ENCODE measurements around the gene CCR7.

CCR7 gene

DNA sequence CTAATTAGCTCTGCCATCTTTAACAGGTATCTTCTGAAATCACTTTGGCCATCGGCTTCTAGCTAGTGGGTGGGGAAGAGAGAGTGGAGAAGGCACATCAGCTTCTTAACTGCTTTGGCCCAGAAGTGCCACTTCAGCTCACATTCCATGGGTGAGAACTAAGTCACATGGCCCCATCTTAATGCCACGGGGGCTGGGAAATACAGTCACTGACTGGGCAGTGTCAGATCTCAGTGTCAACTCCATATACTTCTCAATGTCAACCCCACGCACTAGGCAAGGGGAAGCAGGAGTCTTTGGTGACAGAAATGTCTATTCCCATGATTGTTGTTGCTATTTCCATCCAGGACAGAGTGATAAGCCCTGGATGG, 29.4 kb downstream of the CCR7 start:
- no peak for DNase-seq (ENCODE audit: low spot score)

DNA sequence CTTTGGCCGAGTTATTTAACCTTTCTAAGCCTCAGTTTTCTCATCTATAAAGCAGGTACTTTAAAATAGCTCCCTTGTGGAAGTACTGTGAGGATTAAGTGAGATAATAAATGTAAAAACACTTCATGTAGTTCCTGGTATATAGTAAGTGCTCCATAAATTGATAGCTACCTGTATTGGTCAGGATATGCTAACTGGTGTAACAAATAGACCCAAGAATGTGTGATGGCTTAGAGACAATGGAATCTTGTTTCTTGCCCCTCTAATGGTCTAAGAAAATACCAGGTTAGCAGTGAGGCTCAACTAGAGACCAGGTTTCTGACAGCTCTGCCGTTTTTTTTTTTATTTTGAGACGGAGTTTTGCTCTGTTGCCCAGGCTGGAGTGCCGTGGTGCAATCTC, 29.8 kb downstream of the CCR7 start:
- no peak for DNase-seq (ENCODE audit: low spot score)

DNA sequence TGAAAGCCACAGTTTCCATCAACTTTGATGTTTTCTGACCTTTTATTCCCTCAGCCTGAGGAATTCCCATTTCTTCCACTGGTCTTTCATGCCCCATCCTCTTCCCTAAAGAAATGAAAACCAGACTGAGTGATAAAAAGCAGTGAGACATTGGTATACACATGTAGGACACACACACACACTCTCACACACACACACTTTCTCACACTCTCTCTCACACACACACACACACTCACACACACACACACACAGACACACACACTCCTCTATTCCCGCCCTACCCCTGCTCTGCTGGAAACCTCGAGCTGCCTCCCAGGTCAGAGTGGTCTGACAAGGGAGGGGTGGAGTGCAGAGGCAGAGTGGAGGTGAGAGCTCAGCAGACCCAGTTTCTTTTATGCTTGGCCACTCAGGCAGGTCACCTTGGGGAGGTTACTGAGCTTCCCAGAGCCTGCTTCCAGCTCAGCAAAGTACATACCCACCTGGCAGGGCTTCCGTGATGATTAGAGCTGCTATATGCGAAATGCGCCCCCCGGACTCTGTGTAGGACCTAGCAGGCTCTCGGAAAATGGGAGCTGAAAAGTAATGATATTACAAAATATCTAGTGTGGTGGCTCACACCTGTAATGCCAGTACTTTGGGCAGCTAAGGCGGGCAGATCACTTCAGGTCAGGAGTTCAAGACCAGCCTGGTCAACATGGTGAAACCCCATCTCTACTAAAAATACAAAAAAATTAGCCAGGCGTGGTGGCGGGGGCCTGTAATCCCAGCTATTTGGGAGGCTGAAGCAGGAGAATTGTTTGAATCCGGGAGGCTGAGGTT, 30.7 kb downstream of the CCR7 start:
- DNase-seq (ENCODE audit: low spot score): no peak

DNA sequence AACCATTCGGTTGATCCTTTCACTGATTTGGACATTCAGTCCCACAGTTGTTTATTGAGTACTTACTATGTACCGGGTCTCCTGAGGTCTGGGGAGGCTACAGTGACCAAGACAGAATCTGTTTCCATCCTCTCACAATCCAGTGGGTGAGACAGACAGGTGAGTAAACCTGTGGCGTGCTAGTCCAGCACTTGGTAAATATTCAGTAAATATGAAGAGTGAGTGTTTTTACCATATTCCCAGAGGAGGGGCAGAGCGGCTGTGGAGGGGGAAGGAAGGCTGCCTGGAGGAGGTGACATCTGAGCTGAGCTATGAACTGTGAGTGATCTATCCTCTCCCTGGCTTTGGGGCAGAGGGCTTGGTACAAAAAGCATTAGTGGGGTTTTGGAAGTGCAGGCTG, 31.4 kb downstream of the CCR7 start:
- no peak for DNase-seq (ENCODE audit: low spot score)

DNA sequence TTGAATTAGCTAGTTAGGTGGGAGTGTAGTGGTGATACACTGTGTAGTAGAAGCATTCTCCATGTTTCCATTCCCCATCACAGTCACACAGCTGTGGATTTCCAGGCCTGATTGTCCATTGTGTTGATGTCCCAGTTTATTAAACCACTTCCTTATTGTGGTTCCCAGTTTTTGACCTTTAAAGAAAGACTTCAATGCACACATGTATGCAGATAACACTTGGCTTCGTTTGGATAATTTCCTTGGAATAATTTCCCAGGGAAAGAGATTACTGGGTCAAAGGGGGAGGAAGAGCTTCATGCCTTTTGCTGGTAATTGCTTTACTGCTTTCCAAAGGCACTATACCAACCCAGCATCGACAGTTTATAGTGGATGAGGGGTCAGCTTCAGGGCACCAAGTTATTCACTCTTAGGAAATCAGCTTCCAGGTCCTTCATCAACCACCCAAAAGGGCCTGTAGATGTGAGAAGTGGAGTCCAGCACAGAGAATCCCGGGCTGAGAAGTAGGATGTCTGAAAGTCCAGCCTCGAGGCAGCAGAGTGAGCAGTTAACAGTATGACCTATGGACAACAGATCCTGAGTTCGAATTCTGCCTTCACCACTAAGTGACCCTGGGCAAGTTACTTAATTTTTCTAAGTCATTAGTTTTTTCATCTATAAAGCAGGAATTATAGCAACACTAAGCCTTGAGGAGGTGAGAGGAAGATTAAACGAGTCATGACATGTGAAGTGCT, 32.6 kb downstream of the CCR7 start:
- DNase-seq (ENCODE audit: low spot score): no peak

DNA sequence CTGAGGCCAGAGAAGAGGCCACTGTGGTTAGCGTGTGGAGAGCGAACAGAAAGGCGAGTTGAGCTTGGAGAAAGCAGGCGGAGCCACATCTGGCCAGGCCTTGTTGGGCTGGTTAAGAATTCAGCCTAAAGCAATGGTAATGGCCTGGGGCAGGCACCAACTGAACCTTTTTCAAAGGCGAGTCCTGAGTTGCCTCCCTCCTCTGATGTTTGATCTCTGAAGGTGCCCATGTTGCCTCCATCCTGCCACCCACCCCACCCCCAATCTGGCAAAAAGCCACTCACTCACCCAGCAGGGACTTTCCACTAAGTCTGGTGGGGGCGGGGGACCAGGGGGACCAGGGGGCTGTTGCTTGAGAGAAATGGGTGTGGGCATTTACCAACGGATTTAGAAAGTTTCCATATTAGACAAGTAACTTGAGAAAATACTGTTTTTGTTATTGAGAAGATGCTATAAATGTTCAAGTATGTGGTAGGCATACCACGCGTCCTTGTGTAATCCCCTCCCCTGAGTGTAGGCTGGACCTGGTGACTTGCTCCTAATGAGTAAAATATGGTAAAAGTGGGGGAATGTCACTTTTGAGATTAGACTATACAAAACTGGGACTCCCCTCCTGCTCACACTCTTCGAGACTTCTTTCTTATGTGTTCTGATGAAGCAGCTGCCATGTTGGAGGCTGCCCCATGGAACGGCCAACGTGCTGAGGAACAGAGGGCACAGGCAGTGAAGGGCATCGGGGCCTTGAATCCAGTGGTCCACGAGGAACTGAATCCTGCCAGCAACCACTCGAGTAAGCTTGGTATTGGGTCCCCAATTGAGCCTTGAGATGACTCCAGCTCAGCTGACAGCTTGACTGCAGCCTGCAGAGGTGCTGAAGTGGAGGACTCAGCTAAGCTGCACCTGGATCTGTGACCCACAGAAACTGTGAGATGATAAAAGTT, 34.0 kb downstream of the CCR7 start:
- no peak for DNase-seq (ENCODE audit: low spot score)

DNA sequence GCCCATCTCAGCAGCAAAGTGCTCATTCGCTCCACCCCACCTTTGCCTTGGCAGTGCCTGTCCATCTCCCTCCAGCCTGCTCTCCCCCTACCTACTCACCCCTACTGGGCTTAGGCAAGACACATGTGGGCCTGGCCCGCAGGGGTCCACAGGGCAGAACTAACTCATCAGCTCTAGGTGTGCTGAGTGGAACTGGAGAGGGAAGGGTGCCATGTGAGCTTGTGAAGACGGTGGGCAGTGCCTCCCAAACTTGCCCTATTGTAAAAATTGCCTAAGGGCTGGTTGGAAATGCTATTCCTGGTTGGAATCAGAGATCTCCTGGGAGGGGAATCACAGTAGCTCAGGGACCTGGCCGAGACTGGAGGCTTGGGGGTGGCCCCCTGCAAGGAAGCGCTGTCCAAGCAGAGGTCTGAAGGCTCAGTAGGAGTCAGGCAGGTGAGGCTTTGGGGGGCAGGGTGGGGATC, 34.7 kb downstream of the CCR7 start:
- DNase-seq (ENCODE audit: low spot score): no peak

DNA sequence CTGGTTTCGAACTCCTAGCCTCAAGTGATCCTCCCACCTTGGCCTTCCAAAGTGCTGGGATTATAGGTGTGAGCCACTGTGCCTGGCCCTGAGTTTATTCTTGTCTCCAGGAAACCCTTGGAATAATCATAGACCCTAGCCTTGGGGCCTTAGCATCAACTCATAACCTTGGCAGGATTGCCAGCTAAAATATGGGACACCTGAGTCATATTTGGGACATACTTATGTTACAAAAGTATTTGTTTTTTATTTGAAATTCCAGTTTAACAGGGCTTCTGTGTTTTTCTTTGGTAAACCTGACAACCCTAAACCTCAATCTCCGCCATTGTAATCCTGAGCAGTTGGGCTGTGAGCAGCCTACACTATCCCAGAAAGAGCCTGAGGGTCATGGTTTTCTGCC, 35.3 kb downstream of the CCR7 start:
- no peak for DNase-seq (ENCODE audit: low spot score)

DNA sequence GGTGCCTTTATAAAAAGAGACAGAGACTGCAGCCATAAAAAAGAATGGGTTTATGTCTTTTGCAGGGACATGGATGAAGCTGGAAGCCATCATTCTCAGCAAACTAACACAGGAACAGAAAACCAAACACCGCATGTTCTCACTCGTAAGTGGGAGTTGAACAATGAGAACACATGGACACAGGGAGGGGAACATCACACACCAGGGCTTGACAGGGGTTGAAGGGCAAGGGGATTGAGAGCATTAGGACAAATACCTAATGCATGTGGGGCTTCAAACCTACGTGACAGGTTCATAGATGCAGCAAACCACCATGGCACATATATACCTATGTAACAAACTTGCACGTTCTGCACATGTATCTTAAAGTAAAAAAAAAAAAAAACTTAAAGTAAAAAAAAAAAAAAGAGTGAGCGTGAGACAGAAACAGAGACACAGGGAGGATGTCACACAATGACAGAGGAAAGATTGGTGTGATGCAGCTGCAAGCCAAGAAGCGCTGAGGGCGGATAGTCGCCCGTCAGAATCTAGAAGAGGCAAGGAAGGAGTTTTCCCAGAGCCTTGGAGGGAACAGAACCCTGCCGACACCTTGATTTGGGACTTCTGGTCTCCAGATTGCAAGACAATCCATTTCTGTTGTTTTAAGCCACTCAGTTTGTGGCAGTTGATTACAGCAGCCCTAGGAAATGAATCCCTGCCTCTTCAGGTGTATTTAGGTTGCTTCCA, 36.4 kb downstream of the CCR7 start:
- no peak for DNase-seq (ENCODE audit: low spot score)

DNA sequence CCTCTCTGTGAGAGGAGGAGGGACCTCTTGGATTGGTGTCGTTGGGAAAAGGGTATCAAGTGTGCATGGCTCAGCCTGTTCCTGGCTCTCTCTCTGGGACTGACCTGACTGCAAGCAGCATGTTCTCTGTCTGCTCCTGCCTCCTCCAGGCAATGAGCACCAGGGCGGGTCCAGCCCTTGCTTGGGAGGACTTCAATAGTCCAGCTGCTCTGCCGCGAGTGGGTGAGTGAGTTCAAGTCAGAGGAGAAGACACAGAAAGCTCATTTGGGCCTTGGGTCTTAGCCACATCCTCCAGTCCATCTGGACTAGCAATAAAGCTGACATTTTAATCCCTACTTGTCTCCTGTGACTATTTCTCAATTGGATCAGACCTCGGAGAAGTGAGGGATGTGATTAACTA, 38.6 kb downstream of the CCR7 start:
- no peak for DNase-seq (ENCODE audit: low spot score)

DNA sequence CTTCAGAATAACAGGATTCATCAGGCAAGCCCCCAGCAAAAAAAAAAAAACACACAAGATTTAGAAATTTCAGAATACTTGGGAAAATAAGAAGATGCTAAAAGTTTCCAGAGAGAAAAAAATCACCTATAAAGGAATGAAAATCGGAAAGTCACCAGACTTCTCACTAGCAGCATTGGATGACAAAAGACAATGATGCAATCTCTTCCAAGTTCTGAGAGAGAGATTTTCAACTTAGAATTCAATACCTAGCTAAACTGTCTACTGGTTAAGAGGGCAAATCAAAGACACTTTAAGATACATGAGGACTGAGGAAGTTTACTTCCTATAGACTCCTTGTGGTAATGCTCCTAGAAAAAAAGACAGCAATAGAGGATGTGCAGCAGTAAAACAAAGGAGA, 40.0 kb downstream of the CCR7 start:
- DNase-seq (ENCODE audit: low spot score): no peak

DNA sequence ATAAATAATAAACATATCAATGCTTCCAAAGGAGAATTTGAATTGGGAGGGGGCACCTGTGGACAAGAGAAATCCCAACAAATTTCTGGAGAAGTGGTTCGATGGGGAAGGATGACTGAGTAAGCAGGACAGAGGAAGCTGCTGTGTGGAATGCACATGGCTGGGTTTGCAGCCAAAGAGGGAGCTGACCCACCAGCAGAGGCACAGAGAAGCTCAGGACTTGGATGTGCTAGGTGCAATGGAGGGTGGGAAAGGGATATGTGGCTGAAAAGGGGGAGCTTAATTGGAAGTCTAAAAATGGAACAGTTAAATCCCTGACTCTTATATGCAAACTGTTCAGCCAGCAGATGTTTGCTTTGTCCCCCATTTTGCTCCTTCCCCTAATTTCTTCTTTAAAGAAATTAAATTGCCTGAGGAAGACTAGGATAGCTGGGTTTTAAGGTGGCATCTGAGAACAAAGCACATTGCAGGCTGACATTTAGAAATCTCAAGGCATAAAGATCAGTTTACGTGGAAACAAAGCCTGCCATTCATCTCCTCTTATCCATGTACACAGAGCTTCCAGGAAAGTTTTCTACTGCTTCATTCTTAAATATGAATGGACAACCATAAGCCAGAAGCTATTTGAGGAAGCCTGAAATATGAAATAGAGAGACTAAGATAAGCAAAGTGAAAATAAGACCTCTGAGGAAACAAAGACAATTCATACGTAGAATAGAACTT, 40.9 kb downstream of the CCR7 start:
- no peak for DNase-seq (ENCODE audit: low spot score)

DNA sequence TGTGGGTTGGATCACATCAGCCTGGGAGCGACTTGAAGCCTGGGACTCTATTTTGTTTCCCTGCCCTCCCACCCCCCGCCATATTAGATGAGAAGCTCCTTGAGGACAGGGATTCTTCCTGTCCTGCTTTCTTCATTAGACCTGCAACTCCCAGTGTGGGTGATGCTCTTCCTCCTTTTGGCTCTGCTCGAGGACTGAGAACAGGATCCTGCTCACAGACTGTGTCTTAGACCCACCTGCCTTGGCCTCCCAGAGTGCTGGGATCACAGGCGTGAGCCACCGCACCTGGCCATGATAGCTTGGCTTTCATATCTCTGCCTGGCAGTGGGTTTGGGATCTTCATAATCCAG, 42.3 kb downstream of the CCR7 start:
- no peak for DNase-seq (ENCODE audit: low spot score)

DNA sequence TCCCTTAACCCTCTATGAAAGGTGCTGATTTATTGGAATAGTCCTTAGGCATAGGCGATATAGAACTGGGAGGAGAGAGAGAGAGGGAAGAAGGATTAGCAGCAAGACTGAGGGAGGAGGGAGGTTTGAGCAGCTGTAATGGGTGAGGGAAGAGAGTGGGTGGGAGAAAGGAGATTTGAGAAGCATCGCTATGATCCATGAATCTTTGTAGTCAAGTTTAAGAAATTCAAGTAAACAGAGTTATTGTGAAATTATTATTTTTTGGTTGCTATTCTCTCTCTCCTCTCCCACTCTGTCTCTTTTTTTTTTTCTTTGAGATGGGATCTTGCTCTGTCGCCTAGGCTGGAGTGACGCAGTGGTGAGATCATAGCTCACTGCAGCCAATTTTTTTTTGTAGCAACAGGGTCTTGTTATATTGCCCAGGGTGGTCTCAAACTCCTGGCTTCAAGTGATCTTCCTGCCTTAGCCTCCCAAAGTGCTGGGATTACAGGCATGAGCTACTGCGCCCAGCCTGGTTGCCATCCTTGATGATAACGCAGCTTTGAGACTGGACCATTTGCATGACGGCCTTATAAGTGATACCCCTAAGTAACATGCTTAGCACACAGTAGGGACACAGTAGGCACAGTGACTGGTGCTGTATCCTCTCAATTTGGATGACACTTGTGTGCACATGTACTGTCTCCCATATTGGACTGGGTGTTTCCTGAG, 42.9 kb downstream of the CCR7 start:
- DNase-seq (ENCODE audit: low spot score): no peak

DNA sequence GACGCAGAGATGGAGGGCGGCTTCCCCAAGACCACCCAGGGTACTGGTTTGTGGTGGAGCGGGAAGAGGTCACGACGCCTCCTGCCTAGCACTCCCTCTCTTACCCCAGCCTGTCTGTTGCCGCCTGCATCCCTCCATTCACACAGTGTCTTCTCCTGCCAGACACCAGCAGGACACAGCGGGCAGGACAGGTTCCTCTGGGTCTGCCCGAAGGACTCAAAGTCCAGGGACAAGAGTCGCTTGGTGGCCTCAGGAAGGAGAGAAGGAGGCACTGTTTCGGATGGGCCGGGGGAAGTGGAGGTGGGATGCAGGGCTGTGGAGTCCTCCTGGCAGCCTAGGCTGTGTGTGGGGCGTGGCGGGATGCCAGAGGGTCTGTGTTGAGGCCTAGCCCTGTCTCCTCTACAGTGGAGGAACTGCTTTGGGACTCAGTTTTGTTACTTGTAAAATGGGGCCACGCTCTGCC, 44.2 kb downstream of the CCR7 start:
- DNase-seq (ENCODE audit: low spot score): no peak

DNA sequence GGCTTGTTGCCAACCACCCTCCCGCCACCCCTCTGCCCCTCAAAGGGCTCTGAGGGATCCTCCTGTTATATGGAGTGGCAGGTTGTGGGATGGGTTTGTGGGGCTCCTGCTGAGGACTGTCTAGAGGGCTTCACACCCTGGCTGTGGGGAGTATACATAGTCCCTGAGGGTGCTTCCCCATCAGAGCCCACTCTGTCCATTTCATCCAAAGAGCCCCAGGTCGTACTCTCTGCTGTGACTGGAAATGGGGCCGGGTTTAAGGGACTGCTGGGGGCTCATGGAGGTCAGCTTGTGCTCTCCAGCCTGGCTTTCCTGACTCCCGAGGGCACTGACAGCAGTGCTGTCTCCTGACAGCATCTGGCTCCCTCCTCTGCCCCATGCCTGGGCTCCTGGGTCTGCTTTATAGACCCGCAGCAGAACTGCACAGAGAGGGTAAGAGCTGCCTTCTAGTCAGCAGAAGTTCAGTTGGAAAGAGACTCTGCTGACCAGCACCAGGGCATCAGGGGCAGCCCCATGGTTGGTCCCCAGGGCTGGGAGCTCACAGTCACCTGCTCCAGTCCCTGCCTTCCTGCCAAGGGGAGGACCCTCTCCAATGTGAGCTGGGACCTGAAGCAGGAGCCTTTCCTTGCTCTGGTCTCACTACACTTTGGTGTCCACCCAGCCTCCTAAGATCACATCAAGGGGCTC, 46.0 kb downstream of the CCR7 start:
- DNase-seq (ENCODE audit: low spot score): no peak

DNA sequence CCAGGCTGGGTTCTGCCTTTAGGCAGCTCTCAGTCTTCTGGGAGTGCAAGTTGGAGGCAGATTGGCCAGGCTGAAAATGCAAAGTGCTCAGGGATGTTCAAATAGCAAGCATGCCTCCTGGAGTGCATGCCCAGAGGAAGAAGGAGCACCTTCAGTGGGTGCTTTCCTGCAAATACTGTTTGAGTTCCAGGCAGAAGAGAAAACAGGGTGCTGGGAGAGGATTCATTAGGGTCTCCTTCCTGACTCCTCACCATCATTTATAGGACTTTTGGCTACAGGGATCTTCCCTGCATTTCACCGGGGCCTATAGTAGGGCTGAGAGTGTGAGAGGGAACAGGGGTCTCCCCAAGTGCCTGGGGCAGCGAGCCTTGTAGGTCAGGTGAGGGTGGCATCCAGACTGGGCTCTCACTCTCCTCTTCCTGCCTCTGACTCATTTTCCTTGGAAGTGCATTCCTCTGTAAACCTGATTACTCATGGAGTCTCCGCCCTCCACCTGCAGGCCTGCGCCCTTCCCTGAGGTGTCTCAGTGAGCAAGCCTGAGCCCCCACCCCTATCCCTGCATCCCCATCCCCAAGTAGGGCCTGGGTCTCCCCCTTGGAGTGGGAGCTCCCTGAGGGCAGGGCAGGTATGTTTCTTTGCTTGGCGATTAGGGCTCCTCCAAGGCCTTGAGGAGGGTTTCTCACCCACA, 46.7 kb downstream of the CCR7 start:
- DNase-seq (ENCODE audit: low spot score): no peak

DNA sequence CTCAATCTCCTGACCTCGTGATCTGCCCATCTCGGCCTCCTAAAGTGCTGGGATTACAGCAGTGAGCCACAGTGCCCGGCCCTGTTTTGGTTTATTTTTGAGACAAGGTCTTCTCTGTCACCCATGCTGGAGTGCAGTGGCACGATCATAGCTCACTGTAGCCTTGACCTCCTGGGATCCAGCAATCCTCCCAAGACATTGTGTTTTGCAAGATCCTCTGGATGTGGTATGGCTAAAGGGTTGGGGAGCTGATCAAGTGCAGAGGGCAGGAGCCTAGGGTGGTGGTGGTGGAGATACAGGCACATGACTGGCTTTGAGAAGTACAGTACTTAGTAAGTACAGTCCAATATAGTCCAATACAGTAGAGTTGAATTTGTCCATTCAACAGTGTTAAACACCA, 47.3 kb downstream of the CCR7 start:
- DNase-seq (ENCODE audit: low spot score): no peak

DNA sequence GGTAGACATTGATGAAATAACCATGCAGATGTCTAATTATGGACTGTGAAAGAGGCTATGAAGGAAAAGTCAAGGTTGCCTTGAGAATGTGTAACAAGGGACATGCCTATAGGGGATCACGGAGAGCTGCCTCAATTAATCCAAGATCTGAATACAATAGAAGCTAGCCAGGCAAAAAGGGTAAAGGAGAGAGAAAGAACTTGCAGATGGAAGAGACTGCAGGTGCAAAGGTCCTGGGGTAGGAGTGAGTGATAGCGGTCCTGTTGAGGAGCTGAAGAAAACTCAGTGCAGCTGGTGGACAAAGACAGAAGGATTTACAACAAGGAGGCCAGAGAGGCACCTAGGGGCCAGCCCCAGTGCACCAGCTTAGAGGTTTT, 48.0 kb downstream of the CCR7 start:
- DNase-seq (ENCODE audit: low spot score): no peak

All from RKO (cell line).